Muscle of leg (tissue), 11 donors: ENCODE measurements around the gene SDK1. TPM values are rescaled to one million over a fixed set of nuclear protein-coding genes. Genes with fewer than 3 reads are reported as not detected.

ENCODE experiments used
- DNase-seq: peaks from one replicate; pipeline ENCODE4 v3.0.0; 2013
- H3K27ac ChIP-seq: one replicate; pipeline ENCODE4 v1.5.1; 2013; ENCODE audit warnings: mild to moderate bottlenecking, low read length, control low read depth
- H3K27me3 ChIP-seq: one replicate; pipeline ENCODE4 v1.6.1; 2013; ENCODE audit warnings: low read length; ENCODE audit not compliant: control insufficient read depth, insufficient read depth
- H3K36me3 ChIP-seq: one replicate; pipeline ENCODE4 v1.6.1; 2013; ENCODE audit warnings: low read length; ENCODE audit not compliant: control insufficient read depth, insufficient read depth
- H3K4me1 ChIP-seq: one replicate; pipeline ENCODE4 v1.6.1; 2013; ENCODE audit warnings: low read length; ENCODE audit not compliant: control insufficient read depth, insufficient read depth
- H3K4me3 ChIP-seq: one replicate; pipeline ENCODE4 v1.5.1; 2013; ENCODE audit warnings: low read length, control low read depth
- H3K9me3 ChIP-seq: replicated peaks from 2 replicates; pipeline ENCODE4 v1.6.1; 2013; ENCODE audit warnings: low read depth, low read length; ENCODE audit not compliant: control insufficient read depth
- WGBS: methylation state at CpG from one replicate; pipeline ENCODE4 v1.1.5; 2013; ENCODE audit warnings: missing lambda C conversion rate; ENCODE audit not compliant: insufficient coverage; 5-methylcytosine and 5-hydroxymethylcytosine counted together
- polyA plus RNA-seq, 8 donors: library from polyadenylated mRNA; unstranded; fragments of 120-200 nt; gene quantifications; one replicate each; pipeline versions ENCODE4 v1.2.1 to v1.2.3, GENCODE V29; 2013; ENCODE audit warnings: inconsistent platforms in 1 of 8, low replicate concordance in 1 of 8; ENCODE audit not compliant: insufficient read length in 8 of 8, insufficient read depth in 1 of 8
- total RNA-seq: library from RNA; stranded (reverse); fragments of 120-200 nt; gene quantifications from one replicate; pipeline ENCODE4 v1.2.4, GENCODE V29; 2013

Gene SDK1
- total and polyA plus RNA-seq, 9 donors, result 2.3 to 6.4 (median 3.6) TPM

DNA sequence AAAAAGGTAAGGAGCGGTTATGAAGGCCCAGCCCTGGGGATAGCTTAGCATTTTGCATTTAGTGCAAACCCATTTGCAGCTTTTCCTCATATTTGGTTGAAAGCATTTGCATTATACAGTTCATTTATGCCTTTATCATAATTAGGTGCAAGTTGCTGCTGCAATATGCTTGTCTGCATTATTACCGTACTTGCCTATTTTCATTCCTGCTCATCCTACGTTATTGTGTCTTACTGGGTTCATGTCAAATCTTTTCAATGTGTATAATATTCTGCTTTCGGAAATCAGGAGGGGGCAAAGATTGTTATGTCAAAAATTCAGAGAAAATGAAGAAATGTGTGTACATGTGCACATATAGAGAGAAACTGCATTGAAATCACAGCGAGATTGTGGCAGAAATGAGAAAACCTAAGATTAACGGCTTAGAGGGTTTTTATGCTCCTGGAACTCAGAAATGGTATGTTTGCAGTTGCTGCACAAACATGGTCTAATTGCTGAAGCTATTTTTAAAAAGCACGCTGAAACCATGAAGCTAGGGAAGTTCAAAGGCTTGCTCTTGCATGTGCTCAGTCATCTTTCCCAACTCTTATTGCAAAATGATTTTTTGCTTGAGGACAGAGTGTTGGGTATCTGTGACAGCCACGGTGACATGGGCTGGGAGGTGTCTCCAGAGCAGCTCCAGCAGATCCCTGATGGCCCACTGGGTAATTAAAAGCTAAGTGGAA is 613.2 kb downstream of the SDK1 start:
- H3K4me1 ChIP-seq, result peaks cover 7% of the 10 kb centered on the region
- H3K27me3 ChIP-seq, result no peaks in the 10 kb centered on the region
- no peaks in the 10 kb centered on the region for H3K36me3 ChIP-seq
- no peak for DNase-seq
- H3K27ac ChIP-seq, result no peak overlapping the region
- H3K4me3 ChIP-seq, result no peak overlapping the region
- H3K9me3 ChIP-seq, result peaks cover 2% of the 10 kb centered on the region
- 65% methylated on average over 5 of the region's 8 CpGs for WGBS

DNA sequence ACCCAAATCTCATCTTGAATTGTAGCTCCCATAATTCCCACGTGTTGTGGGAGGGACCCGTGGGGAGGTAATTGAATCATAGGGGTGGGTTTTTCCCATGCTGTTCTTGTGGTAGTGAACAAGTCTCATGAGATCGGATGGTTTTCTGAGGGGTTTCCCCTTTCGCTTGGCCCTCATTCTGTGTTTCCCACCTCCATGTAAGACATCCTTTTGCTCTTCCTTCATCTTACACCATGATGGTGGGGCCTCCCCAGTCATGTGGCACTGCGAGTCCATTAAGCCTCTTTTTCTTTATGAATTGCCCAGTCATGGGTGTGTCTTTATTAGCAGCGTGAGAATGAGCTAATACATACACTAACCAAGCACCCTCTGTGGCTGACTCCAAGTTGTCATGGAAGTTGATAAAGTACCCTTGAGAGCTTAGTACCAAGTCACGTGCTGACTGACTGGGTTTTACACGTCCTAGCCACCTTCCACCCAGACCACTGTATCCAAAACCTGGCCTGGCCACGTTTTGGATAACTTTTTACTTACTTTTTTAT is 614.4 kb downstream of the SDK1 start:
- peaks cover 2% of the 10 kb centered on the region for H3K9me3 ChIP-seq
- DNase-seq, result no peak
- H3K36me3 ChIP-seq, result no peaks in the 10 kb centered on the region
- no peak overlapping the region for H3K27ac ChIP-seq
- no CpG with 5 or more reads among the region's 9 CpGs for WGBS
- no peak overlapping the region for H3K4me3 ChIP-seq
- peaks cover 5% of the 10 kb centered on the region for H3K4me1 ChIP-seq
- no peaks in the 10 kb centered on the region for H3K27me3 ChIP-seq

DNA sequence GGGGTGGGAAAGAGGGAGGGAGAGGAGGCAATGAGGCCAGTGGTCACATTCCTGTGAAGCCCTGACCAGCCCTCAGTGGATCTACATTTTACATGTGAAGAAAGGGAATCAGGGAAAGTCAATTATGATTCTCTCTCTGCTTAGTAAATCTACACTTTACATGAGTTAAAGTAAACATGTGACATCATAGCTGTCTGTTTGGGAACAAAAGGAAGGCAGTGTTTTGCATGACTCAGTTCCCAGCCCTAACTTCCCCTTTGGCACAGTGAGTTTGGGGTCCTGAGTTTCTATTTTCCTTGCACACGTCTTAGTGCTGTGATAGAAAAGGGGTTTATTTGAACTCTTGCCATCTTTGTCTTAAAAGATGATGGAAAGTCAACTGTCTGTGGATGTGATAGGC is 615.1 kb downstream of the SDK1 start:
- no peak overlapping the region for H3K27ac ChIP-seq

DNA sequence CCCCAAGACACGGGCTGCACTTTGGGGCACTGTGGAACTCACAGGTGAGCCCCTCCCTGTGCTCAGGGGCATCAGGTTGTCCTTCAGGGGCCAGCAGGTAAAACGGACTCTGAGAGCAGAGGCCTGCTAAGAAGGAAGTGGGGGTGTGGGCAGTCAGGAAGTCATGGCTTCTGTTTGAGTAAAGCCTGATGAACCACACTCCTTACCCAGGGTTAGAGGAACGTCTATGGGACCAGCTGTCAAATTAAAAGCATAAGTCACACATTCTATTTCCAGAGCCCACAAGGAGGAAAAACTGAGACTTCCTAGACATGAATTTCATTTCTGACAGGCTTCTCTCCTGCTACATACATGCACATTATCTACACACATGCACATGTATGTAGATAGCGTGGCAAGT is 616.4 kb downstream of the SDK1 start:
- no peak overlapping the region for H3K27ac ChIP-seq
- H3K27me3 ChIP-seq, result no peaks in the 10 kb centered on the region
- H3K9me3 ChIP-seq, result peaks cover 2% of the 10 kb centered on the region
- peaks cover 9% of the 10 kb centered on the region for H3K4me1 ChIP-seq
- H3K36me3 ChIP-seq, result no peaks in the 10 kb centered on the region
- WGBS, result 58% methylated on average over 1 of the region's 4 CpGs
- no peak overlapping the region for H3K4me3 ChIP-seq
- no peak for DNase-seq

More for the DNA sequence above, 615.1 kb downstream of the SDK1 start:
- WGBS, result no CpG with 5 or more reads among the region's 1 CpG
- H3K4me1 ChIP-seq, result peaks cover 5% of the 10 kb centered on the region
- H3K36me3 ChIP-seq, result no peaks in the 10 kb centered on the region
- no peaks in the 10 kb centered on the region for H3K27me3 ChIP-seq
- H3K4me3 ChIP-seq, result no peak overlapping the region
- no peak for DNase-seq
- peaks cover 2% of the 10 kb centered on the region for H3K9me3 ChIP-seq

DNA sequence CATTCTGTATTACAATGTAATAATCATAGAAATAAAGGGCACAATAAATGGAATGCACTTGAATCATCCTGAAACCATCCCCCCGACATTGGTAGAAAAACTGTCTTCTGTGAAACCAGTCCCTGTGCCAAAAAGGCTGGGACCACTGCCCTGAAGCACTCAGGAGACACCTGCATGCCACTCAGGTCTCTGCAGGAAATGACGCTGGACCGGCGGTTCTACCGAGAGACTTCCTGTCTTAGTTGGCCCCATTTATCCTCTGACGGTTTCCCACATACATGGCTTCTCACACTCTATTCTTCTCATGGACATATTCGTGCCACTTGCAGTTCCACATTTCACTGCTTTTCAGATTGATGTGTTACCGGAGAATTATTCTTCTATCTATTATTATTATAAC is 617.5 kb downstream of the SDK1 start:
- 64% methylated on average over 4 of the region's 8 CpGs for WGBS
- peaks cover 2% of the 10 kb centered on the region for H3K9me3 ChIP-seq
- no peak overlapping the region for H3K27ac ChIP-seq

DNA sequence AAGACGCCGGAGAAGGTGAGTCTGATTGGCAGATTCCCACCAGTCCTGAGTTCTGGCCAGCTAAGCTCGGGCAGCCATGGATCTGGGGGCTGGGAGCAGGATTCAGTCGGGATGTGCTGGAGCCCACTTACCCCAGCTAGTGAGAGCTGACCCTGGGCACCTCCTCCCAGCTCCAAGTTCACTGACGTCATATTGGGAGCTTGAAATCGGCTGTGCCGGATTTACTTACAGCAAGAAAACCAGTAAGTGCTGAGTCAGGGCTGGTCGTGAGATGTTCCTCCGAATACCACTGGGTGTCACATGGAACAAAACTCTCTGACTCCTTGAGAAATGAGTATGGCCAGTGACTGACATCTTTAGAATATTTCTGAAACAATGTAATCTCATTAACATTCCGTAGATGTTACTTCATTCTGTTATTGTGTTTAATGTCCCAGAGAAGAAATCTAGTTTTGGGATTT is 621.2 kb downstream of the SDK1 start:
- H3K27me3 ChIP-seq, result no peaks in the 10 kb centered on the region
- no peak overlapping the region for H3K4me3 ChIP-seq
- peak overlapping the region; percentile 9 for H3K27ac ChIP-seq
- 28% methylated on average over 5 of the region's 10 CpGs for WGBS
- peaks cover 2% of the 10 kb centered on the region for H3K9me3 ChIP-seq
- H3K36me3 ChIP-seq, result no peaks in the 10 kb centered on the region
- H3K4me1 ChIP-seq, result peaks cover 40% of the 10 kb centered on the region
- DNase-seq, result peak; percentile 86

More for the DNA sequence above, 617.5 kb downstream of the SDK1 start:
- no peaks in the 10 kb centered on the region for H3K36me3 ChIP-seq
- no peaks in the 10 kb centered on the region for H3K27me3 ChIP-seq
- H3K4me3 ChIP-seq, result no peak overlapping the region
- no peak for DNase-seq
- peaks cover 12% of the 10 kb centered on the region for H3K4me1 ChIP-seq

DNA sequence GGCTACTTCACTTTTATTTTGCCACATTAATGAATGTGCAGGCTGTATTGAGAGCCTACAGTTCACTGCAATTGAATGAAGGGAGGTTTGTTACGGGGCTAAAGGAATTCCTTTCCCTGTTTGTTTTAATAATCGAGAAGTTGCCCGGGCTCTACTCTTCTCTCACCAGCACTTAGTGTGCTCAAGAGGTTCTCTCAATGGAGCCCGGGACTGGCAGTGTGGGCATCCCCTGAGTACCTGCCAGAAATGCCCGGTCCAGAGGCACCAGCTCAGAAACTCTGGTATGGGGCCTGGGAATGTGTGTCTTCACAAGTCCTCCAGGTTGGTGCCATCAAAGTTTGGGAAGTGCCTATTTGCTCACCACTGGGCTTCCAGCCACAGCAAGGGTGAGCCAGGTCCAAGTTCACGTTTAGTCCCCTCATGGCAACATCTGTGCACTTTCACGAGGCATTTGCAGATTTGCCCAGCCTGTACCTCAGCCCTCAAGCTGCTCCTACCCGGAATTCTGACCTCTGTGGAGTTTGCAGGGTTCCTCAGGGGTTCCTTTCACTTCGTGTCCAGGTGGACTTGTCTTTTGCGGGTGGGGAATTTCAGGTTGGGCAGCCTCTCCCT is 622.4 kb downstream of the SDK1 start:
- no peak overlapping the region for H3K4me3 ChIP-seq
- no peak for DNase-seq
- peaks cover 44% of the 10 kb centered on the region for H3K4me1 ChIP-seq
- H3K36me3 ChIP-seq, result no peaks in the 10 kb centered on the region
- WGBS, result 93% methylated on average over 5 of the region's 10 CpGs
- no peaks in the 10 kb centered on the region for H3K27me3 ChIP-seq
- H3K27ac ChIP-seq, result no peak overlapping the region
- H3K9me3 ChIP-seq, result no peaks in the 10 kb centered on the region

DNA sequence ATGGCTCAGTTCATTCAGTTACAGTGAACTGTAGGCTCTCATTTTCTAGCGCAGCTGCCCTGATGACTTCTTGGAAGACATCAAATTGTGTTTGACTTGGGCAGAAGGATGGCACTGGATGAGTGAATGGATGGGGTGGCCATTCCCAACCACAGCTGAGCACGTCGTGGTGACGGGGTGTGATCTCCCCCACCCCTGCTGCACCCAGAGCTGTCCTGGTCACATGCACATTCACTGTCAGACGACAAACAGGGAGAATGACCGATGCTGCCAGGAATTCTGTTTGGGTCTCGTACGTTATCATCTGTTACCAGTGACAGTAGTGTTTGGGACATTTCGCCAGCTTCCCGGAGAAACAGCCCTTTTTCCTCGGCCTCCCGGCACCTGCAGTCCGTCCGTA is 623.2 kb downstream of the SDK1 start:
- Histone ChIP-seq H3K4me3 (no peak overlapping the region), H3K27ac (no peak overlapping the region), H3K27me3 (no peaks in the 10 kb centered on the region), H3K9me3 (no peaks in the 10 kb centered on the region), H3K36me3 (no peaks in the 10 kb centered on the region), H3K4me1 (peaks cover 53% of the 10 kb centered on the region)
- 72% methylated on average over 5 of the region's 14 CpGs for WGBS
- DNase-seq, result no peak

DNA sequence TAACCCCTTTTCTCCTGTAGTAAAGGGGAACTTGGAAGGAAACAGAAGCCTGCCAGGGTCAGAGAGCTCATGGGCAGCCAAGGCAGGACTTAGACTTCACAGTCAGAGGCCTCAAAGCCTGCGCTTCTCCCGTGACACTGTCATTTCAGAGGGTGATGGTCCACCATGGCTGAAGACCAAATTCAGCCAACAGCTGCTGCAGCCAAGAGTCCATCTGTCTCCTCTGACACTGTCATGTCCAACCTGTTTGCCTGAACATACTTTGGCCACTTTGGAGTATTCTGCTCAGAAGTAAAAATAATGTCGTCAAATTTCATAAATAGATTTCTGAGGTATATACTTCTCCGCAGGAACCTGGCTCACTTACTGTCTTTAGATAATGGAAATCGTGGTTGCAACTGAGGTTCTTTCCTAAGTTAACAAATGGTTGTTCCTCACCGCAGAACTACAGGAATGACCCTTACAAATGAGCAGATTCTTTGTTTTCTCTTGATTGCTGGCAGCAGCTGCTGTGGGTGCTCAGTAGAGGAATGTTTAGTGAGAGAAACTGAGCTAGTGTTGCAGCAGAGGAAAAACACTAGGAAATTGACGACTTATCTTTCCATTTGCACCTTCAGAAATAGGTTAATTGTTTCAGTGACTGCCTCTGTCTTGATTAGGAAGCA is 626.5 kb downstream of the SDK1 start:
- 92% methylated on average over 6 of the region's 7 CpGs for WGBS
- Histone ChIP-seq H3K27me3 (no peaks in the 10 kb centered on the region), H3K4me3 (no peak overlapping the region), H3K27ac (peak overlapping the region; percentile 80), H3K36me3 (no peaks in the 10 kb centered on the region), H3K4me1 (peaks cover 52% of the 10 kb centered on the region), H3K9me3 (no peaks in the 10 kb centered on the region)
- DNase-seq, result peak; percentile 74
